Measurements from ENCODE around the gene ATP6V1G1. TPM values are rescaled to one million over a fixed set of nuclear protein-coding genes. Genes with fewer than 3 reads are reported as not detected.

ATP6V1G1 gene
- total RNA-seq, 1 donor from 2014 or later: 112 TPM

- H3K9me3 ChIP-seq: no peaks in the 10 kb centered on the region
- no peaks in the 10 kb centered on the region for H3K27me3 ChIP-seq
- no peak overlapping the region for H3K27ac ChIP-seq
- intact Hi-C loops (cut with DNase I): no loop called here
- no peak overlapping the region for H3K4me3 ChIP-seq
- DNase-seq (no peak), ATAC-seq (no peak)
- no peaks in the 10 kb centered on the region for H3K36me3 ChIP-seq
- TF ChIP-seq CTCF (IDR thresholded peaks at IDR 0.05): no peak
- H3K4me1 ChIP-seq: peaks cover 27% of the 10 kb centered on the region
Measured at GRCh38 chr9:114608525-114608796, 20.9 kb downstream of the ATP6V1G1 start.

- DNase-seq (peak; percentile 86), ATAC-seq (peak; percentile 85)
- peak overlapping the region; percentile 94 for H3K27ac ChIP-seq
- H3K36me3 ChIP-seq: no peaks in the 10 kb centered on the region
- intact Hi-C loops (cut with DNase I): no loop called here
- no peaks in the 10 kb centered on the region for H3K9me3 ChIP-seq
- H3K4me3 ChIP-seq: peak overlapping the region; percentile 77
- peaks cover 32% of the 10 kb centered on the region for H3K4me1 ChIP-seq
- H3K27me3 ChIP-seq: no peaks in the 10 kb centered on the region
- TF ChIP-seq CTCF (IDR thresholded peaks at IDR 0.05): no peak
Measured at GRCh38 chr9:114611516-114612271, 24.1 kb downstream of the ATP6V1G1 start.

- ATAC-seq: peak; percentile 7
- Histone ChIP-seq H3K9me3 (no peaks in the 10 kb centered on the region), H3K4me3 (peak overlapping the region; percentile 77), H3K27ac (peak overlapping the region; percentile 94), H3K4me1 (peaks cover 38% of the 10 kb centered on the region), H3K36me3 (no peaks in the 10 kb centered on the region), H3K27me3 (no peaks in the 10 kb centered on the region)
- no peak for TF ChIP-seq CTCF (IDR thresholded peaks at IDR 0.05)
- DNase-seq: peak; percentile 67
- intact Hi-C loops (cut with DNase I): no loop called here
Measured at GRCh38 chr9:114612272-114612923, 24.8 kb downstream of the ATP6V1G1 start.

- intact Hi-C loops (cut with DNase I): no loop called here
- peak overlapping the region; percentile 94 for H3K27ac ChIP-seq
- ATAC-seq: no peak
- H3K27me3 ChIP-seq: no peaks in the 10 kb centered on the region
- TF ChIP-seq CTCF (IDR thresholded peaks at IDR 0.05): no peak
- H3K9me3 ChIP-seq: no peaks in the 10 kb centered on the region
- no peak for DNase-seq
- peaks cover 41% of the 10 kb centered on the region for H3K4me1 ChIP-seq
- H3K4me3 ChIP-seq: no peak overlapping the region
- H3K36me3 ChIP-seq: peaks cover 6% of the 10 kb centered on the region
Measured at GRCh38 chr9:114613087-114613486, 25.5 kb downstream of the ATP6V1G1 start.

- H3K9me3 ChIP-seq: no peaks in the 10 kb centered on the region
- peaks cover 6% of the 10 kb centered on the region for H3K36me3 ChIP-seq
- no peaks in the 10 kb centered on the region for H3K27me3 ChIP-seq
- H3K27ac ChIP-seq: no peak overlapping the region
- H3K4me3 ChIP-seq: no peak overlapping the region
- TF ChIP-seq CTCF (IDR thresholded peaks at IDR 0.05): no peak
- ATAC-seq (no peak), DNase-seq (no peak)
- intact Hi-C loops (cut with DNase I): no loop called here
- H3K4me1 ChIP-seq: peaks cover 46% of the 10 kb centered on the region
Measured at GRCh38 chr9:114613919-114614318, 26.4 kb downstream of the ATP6V1G1 start.

Data from upper lobe of right lung (tissue), 1 donor.